Ureter (tissue), 1 donor: Measurements from ENCODE around the gene SMARCC2. TPM values are rescaled to one million over a fixed set of nuclear protein-coding genes. Genes with fewer than 3 reads are reported as not detected.
"Not testable (repeated sequence)": the region's sequence is repeated elsewhere in the genome, so short reads cannot be mapped to it uniquely, and the experiment has no call there.

Experiments used
- DNase-seq: peaks from one replicate; pipeline ENCODE4 v3.0.0-alpha.2; 2020; ENCODE audit warnings: low spot score
- total RNA-seq: library from RNA; stranded (reverse); gene quantifications from one replicate; pipeline ENCODE4 v1.2.4, GENCODE V29; 2023
- donor health status: DM: yes; HTN: yes; CAD: no.

The SMARCC2 gene
- total RNA-seq, 1 donor from 2014 or later = 142 TPM

DNA sequence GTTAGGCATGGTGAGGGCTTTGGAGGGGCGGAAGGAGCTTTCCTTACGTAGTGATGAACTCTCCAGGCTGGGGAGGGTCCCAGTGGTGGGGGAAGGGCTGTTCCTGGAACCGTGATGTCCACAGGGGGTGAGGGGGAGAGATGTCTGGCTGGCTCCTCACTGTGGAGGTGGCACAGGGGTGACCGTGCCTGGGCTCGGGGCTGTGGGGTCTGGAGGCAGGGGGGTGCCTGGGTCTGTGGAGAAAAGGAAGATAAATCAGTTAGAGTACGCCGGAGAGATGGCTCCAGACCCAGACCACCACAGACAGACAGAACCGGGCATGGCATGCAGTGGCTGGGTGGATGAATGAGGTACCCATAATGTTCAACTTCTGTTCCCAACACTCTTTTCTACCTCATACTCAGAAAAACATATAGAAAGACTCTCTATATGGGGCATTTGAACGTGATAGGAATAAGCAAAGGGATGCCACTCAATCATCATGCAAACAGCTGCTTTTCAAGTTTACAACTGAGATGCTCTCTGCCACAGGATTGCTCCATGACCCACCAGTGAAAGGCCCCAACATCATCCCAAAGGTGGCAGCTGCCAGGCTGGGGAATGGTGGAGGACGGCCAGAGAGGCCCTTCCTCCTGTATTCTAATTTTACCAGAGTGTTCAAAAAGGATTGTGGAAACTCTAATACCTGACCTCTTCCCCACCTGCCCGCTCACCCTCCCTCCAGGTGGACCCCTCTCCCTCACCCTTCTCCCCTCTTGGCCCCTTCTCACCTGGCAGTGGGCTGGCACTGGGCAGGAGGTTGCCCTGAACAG lies 25.5 kb downstream of the SMARCC2 start:
- no peak for DNase-seq

DNA sequence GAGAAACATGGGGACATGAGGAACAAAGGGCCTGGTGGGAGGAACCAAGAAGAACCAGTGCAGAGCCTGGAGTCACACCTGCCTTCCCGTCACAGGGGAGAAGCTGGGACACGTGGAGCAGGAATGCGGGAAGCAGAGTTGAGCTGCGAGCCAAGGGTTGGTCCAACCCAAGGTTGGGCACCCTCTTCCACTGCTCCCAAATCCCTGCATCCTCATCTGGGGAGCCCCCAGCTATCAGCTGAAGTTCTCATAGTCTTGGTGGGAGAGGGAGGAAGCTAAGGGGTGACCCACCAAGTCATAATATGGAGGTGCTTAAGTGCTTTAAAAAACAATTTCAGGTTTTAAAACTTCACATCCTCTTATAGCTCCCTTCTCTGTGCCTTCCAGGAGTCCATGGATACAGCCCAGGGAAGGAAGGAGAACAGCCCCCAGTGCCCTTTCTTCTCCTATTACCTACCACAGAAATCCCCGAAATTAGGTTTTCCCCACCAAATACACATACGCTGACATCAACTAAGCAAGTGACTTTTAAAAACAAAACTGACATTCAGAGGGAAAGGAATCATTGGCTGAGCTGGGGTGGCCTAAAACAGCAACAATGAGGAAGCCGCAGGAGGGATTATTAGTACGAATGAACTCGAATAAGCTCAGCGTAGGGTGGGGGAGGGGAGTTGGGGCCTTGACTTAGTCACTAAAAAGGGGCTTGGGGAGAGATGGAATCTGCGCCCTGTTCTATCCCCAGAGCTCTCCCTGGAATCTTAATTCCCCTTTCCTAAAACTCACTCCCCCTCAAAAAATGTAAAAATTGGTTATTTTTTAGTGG lies 26.6 kb downstream of the SMARCC2 start:
- no peak for DNase-seq

DNA sequence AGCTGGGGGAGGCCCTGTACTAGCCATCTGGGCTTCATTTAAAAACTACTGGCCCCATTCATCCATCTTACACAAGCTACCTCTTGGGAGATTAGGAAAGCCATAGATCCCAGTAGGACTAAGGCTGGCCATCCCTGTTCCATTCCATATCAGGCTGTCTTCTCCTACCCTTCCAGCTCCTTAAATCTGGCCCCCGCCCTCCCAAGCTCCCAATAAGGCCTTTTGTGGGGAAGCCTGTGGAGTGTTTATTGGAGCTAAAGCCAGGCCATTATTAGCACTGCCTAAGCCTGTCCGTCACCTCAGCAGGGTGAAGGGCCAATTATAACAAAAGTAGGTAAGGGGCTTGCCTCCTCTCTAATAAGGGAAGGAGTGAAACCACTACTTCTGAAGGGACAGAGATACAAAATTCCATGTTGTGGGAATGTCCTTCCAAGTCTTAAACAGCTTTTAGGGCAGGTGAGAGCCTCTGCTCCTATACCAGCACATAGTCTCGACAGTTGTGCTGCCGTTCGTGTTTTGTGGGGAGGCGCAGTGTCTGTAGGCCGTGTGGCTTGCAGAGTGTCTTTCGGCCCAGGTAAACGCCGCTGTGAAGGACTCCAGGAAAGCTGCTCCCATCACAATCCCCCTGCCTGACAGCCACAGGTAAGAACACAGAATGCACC lies 27.5 kb downstream of the SMARCC2 start:
- DNase-seq = no peak

DNA sequence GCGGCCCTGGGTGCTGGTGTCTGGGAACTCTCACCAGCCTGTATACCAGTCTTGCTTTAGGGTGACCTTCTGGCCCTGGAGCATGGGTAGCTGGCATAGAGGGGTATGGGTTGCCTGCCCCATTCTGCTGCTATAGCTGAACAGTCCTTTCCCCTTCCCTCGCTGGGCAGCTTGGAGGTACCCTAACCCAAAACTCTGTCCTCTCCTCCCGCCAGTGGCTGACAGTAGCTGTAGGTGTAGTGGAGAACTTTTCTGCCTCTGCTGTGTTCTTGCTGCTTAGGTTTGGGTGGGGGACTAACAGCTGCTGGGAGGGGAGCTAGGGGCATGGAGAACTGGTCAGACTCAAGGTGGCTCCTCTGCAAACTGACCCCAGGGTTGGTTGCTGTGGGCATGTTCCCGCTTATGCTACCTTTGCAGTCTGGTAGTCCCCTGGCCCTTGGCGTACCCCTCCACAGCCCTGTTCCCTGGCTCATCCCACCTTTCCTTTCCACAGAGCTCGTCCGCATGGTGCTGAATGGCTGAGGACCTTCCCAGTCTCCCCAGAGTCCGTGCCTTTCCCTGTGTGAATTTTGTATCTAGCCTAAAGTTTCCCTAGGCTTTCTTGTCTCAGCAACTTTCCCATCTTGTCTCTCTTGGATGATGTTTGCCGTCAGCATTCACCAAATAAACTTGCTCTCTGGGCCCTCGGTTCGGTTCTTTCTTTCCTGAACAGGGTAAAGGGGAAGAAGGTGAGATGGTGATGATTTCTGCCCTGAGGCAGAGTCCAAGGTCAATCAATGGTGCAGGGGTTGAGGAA lies 28.2 kb downstream of the SMARCC2 start:
- DNase-seq = no peak

DNA sequence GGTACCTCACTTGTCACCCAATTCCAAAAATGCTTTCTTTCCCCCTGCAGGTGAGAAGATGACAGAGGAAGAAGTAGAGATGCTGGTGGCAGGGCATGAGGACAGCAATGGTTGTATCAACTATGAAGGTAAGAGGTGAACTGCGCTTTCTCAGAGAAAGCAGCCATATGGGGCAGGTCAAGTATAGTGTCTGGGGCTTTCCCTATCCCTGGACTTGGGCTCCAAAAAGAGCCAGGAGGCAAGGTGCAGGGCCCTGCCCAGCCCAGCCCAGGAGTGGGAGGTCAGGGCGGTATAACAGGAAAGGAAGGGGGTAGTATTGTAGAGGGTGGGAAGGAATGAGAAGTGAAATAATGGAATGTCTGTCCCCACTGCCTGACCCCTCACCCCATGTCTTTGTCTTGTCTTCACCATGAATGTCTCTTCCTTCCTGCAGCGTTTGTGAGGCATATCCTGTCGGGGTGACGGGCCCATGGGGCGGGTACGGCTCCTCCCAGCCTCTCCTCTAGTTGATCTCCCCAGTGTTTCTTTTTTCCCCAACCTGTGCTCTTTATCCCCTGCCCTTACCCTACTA lies 29.0 kb downstream of the SMARCC2 start:
- no peak for DNase-seq

DNA sequence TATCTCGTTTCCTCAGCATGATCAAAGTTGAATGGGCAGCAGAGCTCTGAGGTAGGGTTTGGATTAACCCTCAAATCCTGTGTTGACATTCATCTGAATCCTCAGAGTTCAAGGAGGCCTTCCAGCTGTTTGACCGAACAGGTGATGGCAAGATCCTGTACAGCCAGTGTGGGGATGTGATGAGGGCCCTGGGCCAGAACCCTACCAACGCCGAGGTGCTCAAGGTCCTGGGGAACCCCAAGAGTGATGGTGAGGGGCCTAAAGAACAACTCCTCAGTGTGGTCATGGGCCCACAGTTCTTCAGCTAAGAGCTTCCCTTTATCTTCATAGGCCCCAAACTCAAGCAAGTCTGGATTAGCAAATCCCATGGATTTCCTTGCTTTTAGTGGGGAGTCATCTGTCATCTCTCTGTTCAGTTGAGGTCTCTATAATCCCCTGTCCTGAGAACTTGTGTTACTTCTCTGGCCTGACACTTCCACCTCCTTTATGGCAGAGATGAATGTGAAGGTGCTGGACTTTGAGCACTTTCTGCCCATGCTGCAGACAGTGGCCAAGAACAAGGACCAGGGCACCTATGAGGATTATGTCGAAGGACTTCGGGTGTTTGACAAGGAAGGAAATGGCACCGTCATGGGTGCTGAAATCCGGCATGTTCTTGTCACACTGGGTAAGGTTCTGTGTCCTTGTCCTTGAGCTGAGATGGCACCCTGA lies 29.6 kb downstream of the SMARCC2 start:
- DNase-seq = no peak

DNA sequence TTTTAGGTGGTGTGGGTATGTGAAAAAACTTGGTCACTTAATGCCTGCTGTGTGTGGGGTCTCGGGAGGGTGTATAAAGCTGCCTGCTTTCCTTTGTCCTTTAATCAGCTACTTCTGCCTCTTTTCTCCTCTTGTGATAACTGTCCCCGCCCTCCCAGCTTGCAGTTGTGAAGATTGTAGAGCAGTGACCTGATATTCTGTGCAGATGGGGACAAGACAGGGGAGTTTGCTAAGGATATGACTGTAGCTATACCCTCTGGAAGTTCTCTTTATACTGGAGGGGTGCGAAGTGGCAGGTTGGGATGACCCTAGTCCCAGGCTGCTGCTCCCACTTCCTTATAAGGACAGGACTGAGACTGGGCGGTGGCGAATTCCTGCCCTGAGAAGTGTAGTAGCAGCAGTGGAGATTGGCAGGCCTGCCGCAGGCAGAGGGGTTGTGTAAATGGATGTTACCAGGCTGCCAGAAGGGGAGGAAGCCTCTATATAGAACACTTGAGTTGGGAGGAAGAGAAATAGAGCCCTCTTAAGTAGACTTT lies 30.3 kb downstream of the SMARCC2 start:
- peak; percentile 89 for DNase-seq

DNA sequence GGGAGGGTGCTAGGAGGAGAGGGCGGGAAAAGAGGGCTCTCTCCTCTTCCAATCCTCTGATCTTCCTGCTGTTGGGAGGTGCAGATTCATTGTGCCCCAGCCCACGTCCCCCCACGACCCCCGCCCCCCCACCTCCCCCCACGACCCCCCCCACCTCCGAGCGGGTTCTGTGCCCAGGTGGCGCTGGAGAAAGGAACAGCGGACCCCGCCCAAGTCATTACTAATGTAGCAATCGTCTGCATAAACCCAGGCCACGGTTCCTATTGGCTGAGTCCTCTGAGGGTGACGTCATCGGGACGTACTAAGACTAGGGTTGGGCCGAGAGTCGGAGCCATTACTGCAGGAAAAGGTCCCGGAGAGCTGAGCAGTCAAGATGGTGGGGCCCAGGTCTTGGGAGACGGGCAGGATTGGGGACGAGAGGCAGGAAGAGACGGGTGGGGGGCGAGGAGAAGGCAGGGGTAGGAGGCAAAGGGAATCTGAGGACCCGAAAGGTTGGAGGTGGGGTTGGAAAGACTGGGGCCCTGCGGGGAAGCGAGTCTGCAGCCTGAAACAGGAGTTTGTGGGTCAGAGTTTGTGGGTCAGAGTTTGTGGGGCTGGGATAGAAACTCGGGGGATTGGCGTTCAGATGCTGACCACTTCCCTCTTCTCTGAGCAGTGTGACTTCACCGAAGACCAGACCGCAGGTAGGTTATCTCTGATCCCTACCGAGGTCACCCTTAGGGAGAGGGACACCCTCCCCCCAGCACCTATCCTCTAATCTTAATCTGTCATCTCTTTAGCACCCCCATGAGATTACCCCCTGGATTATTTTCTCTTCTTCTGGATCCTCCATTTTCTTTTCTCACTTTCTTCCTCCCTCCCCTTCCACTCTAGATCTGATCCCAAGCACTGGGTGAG lies 31.0 kb downstream of the SMARCC2 start, which contains the start of gene MYL6:
MYL6 (plus strand) TSS at position 331 of the 897 bp plus-strand sequence; CDS start at position 374, 43 bp downstream.
- DNase-seq = peak; percentile 98

DNA sequence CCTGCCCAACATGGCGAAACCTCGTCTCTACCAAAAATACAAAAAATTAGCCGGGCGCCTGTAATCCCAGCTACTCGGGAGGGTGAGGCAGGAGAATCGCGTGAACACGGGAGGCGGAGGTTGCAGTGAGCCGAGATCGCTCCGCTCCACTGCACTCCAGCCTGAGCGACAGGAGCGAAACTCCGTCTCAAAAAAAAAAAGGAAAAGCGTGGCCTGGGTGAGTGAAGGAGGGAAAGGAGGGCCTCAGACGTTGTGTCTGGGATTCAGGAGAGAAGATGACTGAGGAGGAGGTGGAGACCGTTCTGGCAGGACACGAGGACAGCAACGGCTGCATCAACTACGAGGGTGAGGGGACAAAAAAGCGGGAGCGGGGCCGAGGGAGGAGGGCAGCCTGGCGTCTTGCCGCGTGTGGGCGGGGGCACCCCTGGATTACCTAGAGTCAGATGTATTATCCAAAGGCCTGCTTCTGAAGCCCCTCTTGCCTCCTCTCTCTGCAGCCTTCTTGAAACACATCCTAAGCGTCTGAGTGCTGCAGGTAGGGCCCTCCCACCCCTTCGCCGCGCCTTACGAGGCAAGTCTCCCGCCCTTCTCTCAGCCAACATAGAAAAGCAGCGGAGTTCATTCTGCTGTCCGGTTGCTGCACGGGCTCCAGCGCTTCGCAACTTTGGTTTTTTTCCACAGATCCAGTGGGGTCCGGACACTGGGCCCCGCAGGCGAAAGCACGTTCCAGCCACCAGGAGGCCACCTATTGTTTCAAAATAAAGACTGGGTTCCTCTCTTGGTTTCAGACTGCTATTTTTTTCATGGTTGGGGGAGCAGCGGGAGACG lies 31.9 kb downstream of the SMARCC2 start:
- DNase-seq = peak; percentile 87

DNA sequence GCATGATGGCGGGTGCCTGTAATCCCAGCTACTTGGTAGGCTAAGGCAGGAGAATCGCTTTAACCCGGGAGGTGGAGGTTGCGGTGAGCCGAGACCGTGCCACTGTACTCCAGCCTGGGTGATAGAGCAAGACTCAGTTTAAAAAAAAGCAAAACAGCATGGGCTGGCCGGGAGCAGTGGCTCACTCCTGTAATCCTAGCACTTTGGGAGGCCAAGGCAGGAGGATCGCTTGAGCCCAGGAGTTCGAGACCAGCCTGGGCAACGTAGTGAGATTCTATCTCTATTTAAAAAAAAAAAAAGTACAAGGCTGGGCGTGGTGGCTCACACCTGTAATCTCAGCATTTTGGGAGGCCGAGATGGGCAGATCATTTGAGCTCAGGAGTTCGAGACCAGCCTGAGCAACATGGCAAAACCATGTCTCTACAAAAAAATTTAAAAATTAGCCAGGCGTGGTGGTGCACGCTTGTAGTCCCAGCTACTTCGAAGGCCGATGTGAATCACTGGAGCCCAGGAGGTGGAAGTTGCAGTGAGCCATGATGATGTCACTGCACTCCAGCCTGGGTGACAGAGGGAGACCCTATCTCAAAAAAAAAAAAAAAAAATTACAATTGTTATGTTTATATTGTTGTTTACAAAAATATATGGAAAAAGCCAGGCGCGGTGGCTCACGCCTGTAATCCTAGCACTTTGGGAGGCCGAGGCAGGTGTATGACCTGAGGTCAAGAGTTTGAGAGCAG lies 32.7 kb downstream of the SMARCC2 start:
- DNase-seq = not testable (repeated sequence)

DNA sequence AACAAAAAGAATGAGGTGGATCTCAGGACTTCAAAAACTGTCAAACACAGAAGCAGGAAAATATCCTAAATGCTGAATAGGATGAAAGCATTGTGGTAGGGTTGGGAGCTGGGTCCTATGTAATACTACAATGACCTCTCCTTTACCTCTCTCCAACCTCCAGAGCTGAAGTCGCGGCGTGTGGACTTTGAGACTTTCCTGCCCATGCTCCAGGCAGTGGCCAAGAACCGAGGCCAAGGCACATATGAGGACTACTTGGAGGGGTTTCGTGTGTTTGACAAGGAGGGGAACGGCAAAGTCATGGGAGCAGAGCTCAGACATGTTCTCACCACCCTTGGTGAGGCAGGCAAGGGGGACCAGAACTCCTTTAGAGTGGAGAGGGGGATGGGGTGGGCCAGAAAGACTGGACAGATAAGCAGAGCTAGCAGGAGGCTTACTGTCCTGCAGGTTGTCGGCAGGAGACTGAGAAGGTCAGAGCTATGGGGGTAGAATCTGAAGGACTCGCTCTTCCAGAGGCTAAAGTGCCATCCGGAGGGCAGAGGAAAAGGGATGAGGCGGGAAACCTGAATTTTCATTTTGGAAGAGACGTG lies 33.9 kb downstream of the SMARCC2 start:
- no peak for DNase-seq

DNA sequence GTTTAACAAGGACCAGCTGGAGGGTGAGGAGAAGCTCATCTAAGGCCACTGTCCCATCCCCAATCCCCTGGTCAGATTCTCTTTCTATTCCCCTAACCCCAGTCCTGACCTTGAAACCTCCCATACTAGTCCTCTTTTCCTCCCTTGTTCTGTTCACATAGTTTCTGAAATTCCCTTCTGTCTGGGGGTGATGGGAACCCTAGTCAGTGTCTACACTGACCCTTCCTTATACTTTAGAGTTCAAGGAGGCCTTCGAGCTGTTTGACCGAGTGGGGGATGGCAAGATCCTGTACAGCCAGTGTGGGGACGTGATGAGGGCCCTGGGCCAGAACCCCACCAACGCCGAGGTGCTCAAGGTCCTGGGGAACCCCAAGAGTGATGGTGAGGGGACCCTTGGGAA lies 34.5 kb downstream of the SMARCC2 start:
- no peak for DNase-seq

DNA sequence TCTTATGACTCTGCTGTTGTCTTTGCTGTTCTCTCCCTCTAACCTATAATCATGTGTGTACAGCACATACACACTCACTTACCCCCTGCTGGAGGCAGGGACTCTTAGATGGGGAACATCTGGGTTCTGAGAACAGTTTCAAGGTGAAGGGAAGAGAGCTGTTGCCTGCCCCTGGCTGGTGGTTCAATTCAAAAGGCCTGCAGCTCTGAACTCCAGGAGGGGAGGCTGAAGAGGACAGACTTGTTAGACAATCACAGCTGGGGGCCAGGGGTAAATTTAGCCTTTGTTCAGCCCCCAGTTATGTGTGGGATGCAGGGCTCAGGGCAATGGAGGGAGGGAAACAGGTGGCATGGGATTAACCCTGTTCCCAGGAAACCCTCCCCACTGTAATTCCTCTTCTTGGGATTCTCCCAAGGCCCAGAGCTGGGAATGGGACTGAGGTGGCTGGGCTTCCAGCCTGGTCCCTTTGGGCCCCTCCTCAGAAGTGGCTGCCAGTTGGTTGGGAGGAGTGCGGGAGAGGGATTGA lies 35.0 kb downstream of the SMARCC2 start:
- no peak for DNase-seq

DNA sequence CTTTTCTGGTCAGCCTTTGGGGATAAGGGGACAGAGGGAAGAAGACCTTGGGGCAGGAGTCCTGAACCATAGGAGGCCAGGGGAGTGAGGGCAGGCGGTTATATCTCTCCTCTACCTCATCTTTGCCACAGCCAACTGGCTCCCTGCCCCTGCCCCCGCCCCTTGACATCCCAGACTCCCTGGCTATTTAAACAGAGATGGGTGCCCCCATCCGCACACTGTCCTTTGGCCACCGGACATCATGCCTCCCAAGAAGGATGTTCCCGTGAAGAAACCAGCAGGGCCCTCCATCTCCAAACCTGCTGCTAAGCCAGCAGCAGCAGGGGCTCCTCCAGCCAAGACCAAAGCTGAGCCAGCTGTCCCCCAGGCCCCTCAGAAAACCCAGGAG lies 35.6 kb downstream of the SMARCC2 start:
- no peak for DNase-seq

DNA sequence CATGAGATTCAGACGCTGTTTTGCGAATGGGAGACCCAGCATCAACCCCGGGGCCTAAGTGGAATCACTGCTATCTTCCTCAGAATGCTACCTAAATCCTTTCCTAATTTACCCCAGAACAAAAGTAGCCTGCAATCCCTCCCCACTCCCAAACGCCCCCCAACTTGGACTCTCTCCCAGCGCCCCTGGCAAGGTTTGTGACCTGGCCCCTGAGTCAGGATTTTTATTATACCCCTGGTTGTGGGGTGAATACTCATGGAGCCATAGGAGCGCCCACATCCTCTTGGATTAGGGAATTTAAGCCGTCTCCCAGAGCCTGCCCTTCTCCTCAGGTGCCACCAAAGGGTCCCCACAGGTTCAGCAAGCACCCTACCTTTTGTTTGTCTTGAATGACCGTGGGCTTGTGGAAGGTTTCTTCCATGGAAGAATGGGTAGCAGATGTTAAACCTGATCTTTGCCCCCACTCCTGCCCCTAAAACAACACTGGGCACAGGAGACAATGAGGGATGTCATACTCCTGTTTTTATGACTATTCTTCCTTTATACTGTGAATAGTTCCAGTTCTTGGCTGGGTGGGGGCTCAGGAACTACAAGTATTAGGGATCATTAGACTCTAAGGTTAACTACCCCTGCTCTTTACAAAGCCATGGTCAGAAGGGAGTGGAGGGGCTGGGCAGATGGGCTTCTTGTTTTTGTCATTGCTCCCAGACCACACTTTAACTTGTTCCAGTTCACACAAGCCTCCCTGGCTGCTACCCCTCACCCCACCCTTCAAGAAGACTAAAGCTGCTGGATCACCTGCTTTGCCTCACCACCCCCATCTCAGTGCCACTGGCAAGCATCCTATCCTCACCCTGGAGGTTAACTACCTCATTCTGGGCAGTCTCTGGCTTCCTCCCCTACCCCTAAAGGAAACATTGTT lies 36.3 kb downstream of the SMARCC2 start:
- no peak for DNase-seq
